HG03469 (cell line): ENCODE measurements around the gene KLHL42.

Experiments
- ATAC-seq: cut with Tn5 transposase; IDR thresholded peaks from one replicate; pipeline ENCODE4 v1.9.1; 2021; ENCODE audit warnings: mild to moderate bottlenecking, moderate library complexity, moderate number of reproducible peaks; ENCODE audit not compliant: unreplicated experiment

KLHL42 gene

GRCh38 chr12:27779416-27779919 is 565 bp upstream of the KLHL42 start:
- peak; percentile 11 for ATAC-seq

DNA sequence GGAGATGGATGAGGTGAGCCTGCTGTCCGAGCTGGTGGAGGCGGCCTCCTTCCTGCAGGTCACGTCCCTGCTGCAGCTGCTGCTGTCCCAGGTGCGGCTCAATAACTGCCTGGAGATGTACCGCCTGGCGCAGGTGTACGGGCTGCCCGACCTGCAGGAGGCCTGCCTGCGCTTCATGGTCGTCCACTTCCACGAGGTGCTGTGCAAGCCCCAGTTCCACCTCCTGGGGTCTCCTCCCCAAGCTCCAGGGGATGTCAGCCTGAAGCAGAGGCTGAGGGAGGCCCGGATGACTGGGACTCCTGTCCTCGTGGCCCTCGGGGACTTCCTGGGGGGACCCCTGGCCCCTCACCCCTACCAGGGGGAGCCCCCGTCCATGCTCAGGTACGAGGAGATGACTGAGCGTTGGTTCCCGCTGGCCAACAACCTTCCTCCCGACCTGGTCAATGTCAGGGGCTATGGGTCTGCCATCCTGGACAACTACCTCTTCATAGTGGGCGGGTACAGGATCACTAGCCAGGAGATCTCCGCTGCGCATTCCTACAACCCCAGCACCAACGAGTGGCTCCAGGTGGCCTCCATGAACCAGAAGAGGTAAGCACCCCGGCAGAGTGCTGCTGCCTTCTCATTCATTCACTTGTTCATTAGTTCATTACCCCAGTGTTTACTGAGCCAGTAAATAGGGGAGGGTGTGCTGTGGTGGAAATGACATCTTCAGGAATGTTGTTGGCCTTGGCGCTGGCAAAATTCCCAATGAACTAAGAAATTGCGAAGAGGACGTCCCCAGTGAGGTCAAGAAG is 777 bp downstream of the KLHL42 start:
- peak; percentile 13 for ATAC-seq

DNA sequence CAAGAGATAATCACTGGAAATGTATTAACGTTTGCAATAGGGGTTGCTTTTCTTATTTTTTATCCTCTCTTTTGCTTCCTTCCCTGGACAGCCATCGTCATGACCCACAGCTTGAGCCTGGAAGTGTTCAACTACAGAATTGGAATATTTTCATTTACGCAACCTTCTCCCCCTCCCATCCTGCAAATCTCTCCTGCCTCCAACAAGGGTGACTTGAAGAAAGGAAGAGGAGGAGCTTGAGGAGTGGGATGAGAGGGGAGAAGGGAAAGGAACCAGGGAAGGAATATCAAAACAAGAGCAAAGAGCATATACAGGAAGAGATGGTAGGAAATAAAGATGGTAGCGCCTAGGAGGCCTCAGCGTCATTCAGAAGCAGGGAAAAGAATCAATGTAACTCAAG is 1.6 kb downstream of the KLHL42 start:
- ATAC-seq, result no peak

GRCh38 chr12:27782481-27782880 is 2.4 kb downstream of the KLHL42 start:
- ATAC-seq, result no peak

GRCh38 chr12:27785882-27786570 is 6.0 kb downstream of the KLHL42 start:
- no peak for ATAC-seq

DNA sequence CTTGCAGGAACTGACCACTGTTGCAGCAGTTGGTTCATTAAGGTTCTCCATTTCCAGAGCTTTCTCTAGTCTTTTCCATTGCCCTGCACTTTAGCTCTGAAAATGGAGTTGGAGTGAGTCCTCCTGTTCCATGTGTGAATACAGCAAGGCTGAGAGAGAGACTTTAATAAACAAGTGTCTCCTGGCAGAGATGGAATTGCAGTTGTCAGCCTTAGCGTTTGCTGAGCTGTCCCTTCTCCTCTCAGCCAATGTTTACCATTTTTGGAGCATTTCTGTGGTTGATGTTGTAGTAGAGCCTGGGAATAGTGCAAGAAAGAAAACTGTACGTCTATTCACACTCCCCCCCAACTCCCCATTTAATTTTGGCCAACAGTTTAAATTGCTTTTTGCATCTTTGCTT is 7.5 kb downstream of the KLHL42 start:
- no peak for ATAC-seq

DNA sequence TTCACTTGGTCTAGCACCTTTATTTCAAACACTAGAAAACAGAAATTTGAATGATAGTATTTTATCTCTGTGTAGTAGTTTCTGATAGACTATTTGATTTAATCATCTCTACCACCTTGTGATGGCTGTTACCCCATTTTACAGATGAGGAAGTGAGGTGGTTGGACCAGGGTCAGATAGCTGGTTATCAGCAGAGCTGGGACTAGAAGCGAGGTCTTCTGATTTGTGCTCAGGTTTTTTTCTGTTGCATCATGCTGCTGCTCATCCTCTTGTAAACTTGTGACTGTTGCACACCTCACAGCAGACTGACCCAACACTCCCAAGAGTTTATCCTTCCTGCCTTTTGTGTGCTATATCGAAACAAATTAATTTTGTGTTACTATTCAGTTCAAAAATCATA is 10.1 kb downstream of the KLHL42 start:
- no peak for ATAC-seq

- no peak for ATAC-seq
Measured at GRCh38 chr12:27794818-27795584, 15.0 kb downstream of the KLHL42 start.

DNA sequence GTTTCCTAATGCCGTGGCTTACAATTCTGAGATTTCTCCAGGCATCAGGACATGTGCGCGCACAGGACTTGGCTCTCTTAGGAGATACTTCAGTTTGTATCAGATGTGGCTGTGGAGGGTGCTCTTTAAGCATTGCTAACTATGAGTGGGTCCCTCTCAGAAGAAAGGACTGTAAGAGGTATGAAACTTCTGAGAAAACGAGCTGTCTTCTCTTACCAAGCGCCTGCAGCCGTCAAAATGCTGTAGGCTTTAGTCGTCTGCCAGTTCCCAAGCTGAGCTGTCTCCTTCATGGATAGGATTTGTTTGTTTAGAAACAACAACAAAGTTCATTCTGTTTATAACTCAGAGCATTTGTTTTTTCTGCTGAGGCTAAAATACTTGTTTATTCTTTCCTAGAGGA is 16.1 kb downstream of the KLHL42 start:
- ATAC-seq, result no peak

GRCh38 chr12:27797301-27798025 is 17.4 kb downstream of the KLHL42 start:
- no peak for ATAC-seq

GRCh38 chr12:27800819-27801218 is 20.8 kb downstream of the KLHL42 start:
- no peak for ATAC-seq

- ATAC-seq, result no peak
Measured at GRCh38 chr12:27801630-27802029, 21.6 kb downstream of the KLHL42 start.

DNA sequence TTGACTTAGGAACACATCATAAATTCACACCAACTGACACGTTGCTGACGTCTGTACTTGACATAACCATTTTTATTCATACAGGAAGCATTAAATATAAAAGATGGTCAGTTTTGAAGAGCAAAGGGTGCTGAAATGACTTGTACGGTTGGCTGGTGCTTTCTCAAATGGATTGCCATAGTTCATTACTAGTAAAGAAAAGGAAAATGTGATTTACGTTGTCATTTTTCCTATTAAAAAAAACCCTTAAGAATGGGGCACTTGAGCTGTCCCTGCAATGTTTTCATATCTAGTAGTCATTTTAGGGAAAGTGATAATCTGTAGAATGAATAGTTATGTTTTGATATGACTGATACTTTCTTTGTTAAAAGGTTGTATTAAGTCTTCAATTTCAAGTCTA is 22.5 kb downstream of the KLHL42 start:
- no peak for ATAC-seq

DNA sequence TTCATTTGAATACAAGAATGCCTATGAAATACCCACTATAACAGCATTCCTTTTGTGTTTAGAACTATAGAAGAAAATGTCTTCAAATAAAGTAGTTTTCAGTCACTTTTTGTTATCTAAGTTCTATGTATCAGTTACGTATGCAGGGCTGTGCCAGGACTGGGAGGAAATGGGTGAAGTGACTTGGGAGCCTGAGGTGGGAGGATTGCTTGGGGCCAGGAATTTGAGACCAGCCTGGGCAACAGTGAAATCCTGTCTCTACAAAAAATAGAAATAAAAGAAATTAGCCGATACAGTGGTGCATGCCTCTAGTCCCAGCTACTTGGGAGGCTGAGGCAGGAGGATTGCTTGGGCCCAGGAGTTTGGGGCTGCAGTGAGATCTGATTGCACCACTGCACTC is 22.9 kb downstream of the KLHL42 start:
- ATAC-seq, result no peak

GRCh38 chr12:27805238-27805637 is 25.2 kb downstream of the KLHL42 start:
- no peak for ATAC-seq

DNA sequence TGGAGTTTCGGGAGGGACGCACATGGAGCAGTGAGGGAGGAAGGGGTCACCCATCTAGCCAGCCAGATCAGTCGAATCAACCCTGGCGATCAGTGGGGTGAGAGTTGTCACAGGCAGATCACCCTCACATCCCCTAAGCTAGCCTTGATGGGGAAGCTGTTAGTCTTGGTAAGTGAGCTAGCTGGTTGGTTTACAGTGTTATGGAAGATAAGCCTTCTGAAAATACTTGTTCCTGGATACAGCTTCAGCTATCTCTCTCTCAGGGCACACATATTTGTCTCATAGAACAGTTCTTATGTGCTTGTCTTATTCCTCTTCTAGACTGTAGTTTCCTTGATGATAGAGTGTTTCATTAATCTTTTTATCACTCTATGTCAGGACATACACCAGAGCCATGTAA is 26.2 kb downstream of the KLHL42 start:
- ATAC-seq, result no peak

DNA sequence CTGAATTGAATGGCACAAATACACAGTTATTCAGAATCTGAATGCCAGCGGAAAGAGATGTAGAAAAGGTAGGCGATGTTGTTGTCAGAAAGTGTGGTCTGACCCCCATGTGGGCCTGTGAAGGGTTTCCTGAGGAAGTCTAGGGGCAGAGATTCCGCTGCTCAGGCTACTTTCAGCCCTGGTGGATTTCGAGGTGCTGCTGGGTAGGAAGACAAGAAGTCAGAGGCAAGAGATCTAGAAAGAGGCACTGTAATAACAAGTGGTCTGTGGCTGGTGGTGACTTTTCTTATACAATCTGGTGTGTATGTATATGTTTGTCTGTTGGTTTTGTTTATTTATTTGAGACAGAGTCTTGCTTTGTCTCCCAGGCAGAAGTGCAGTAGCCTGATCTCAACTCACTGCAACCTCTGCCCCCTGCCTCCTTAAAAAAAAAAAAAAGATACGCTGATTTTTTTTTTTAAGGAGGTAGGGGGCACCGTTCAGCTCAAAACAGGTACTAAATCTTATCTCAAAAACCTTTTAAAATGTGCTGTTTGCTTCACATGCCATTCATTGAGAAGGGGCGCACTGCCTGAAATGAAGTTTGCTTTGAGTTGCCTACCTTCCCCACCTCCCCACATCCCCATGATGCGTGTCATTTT is 27.1 kb downstream of the KLHL42 start:
- ATAC-seq, result no peak

DNA sequence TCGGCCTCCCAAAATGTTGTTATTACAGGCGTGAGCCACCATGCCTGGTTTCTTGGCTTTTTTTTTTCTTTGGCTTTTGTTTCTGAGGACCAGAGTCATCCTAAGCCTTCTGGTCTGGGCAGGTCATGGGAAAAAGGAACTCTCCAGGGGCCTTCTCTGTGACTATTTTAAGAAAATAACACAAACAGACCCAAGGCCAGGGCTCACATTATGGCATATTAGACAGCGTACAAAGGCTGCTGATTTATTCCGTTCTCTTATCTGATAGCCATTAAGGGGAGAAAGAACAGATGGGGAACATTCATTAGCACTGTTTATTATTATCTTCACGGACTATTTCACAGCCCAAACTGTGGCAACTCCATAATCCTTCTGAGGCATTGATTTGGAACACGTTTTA is 28.8 kb downstream of the KLHL42 start:
- ATAC-seq, result no peak

GRCh38 chr12:27810756-27811155 is 30.7 kb downstream of the KLHL42 start:
- no peak for ATAC-seq

GRCh38 chr12:27812502-27812901 is 32.5 kb downstream of the KLHL42 start:
- no peak for ATAC-seq
